Sigmoid colon (tissue), 3 donors: ENCODE results near the gene APLF.

Experiments
- POLR2A ChIP-seq, 2 donors: fragments of 450-650 bp; IDR thresholded peaks; one replicate each; pipeline ENCODE4 v1.6.1; 2016; ENCODE audit warnings: antibody characterized with exemption in 2 of 2, mild to moderate bottlenecking in 2 of 2, moderate library complexity in 2 of 2
- TF ChIP-seq, protein P1 (sequence below), 4 experiments: fragments of 450-650 bp in 3 of 4; fragments of 200-600 bp in 1 of 4; IDR thresholded peaks; one replicate each; pipeline ENCODE4 v1.5.1; 2016 to 2019; ENCODE audit warnings: antibody characterized with exemption in 4 of 4, mild to moderate bottlenecking in 3 of 4, moderate library complexity in 2 of 4

DNA sequence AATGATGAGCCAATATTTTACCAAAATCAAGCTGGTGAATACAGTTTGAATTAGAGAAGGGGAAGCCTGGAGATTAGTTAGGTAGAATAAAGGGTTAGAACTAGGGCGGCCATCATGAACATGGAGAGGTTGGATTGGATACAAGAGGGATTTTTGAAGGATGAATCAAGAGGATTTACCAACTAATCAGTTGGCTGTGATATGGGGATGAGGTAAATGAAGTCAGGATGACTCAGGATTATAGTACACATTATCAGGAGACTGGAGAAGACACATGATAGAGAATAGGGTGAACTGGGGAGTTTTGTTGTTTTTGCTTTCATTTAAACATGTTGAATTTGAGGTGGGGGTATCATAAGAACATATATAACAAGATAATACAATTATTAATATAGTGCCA lies 102.2 kb downstream of the APLF start:
- TF ChIP-seq, protein P1, sequence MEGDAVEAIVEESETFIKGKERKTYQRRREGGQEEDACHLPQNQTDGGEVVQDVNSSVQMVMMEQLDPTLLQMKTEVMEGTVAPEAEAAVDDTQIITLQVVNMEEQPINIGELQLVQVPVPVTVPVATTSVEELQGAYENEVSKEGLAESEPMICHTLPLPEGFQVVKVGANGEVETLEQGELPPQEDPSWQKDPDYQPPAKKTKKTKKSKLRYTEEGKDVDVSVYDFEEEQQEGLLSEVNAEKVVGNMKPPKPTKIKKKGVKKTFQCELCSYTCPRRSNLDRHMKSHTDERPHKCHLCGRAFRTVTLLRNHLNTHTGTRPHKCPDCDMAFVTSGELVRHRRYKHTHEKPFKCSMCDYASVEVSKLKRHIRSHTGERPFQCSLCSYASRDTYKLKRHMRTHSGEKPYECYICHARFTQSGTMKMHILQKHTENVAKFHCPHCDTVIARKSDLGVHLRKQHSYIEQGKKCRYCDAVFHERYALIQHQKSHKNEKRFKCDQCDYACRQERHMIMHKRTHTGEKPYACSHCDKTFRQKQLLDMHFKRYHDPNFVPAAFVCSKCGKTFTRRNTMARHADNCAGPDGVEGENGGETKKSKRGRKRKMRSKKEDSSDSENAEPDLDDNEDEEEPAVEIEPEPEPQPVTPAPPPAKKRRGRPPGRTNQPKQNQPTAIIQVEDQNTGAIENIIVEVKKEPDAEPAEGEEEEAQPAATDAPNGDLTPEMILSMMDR (IDR thresholded peaks at IDR 0.05) = no peak
- no peak for TF ChIP-seq POLR2A (IDR thresholded peaks at IDR 0.05)
